Measurements from ENCODE around the gene CXorf49.

- TF ChIP-seq ZNF384 (IDR thresholded peaks at IDR 0.05) (no peak), FOXA1 (IDR thresholded peaks at IDR 0.05) (no peak), NFRKB (IDR thresholded peaks at IDR 0.05) (no peak), HDGF (IDR thresholded peaks at IDR 0.05; ENCODE audit: borderline replicate concordance) (no peak), FOXM1 (IDR thresholded peaks at IDR 0.05; ENCODE audit: borderline replicate concordance) (no peak), CTBP1 (IDR thresholded peaks at IDR 0.05; ENCODE audit: borderline replicate concordance) (no peak), ELF4 (IDR thresholded peaks at IDR 0.05) (no peak), SP1 (IDR thresholded peaks at IDR 0.05) (no peak)
Measured at GRCh38 chrX:71664889-71665491, 53.1 kb downstream of the CXorf49 start.
